HG02610 (cell line): Measurements from ENCODE around the gene SEC16A.

Source experiments
- ATAC-seq: cut with Tn5 transposase; IDR thresholded peaks from one replicate; pipeline ENCODE4 v1.9.1; 2021; ENCODE audit warnings: mild to moderate bottlenecking, moderate library complexity; ENCODE audit not compliant: unreplicated experiment

SEC16A gene

DNA sequence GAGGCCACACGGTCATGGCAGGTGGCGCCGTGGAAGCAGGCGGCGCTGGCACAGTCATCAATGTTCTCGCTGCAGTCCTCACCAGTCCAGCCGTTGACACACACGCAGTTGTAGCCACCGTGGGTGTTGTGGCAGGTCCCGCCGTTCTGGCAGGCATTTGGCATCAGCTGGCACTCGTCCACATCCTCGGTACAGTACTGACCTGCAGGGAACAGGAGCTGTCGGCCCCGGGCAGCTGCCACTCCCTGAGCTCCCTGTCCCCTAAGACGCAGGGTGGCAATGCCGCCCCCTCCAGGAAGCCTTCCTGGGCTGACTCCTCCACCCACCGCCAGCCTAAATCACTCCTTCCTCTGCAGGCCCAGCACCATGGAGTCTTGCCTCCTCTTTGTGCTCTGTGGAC, 35.8 kb upstream of the SEC16A start:
- no peak for ATAC-seq

DNA sequence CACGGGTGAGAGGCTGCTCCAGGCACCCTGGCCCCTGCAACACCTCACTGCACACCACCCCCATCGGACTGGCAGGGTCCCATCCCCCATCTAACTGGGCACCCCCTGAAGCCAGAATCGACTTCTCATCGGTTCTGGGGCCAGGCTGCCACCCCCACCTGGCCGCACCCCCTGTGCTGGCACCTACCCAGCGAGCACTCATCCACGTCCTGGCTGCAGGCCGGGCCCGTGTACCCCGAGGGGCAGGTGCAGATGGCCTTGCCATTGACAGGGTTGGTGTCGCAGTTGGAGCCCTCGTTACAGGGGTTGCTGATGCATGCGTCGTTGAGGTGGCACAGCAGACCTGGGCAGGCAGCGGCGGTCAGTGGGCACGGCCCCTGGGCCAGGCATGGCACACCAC, 35.1 kb upstream of the SEC16A start:
- no peak for ATAC-seq

DNA sequence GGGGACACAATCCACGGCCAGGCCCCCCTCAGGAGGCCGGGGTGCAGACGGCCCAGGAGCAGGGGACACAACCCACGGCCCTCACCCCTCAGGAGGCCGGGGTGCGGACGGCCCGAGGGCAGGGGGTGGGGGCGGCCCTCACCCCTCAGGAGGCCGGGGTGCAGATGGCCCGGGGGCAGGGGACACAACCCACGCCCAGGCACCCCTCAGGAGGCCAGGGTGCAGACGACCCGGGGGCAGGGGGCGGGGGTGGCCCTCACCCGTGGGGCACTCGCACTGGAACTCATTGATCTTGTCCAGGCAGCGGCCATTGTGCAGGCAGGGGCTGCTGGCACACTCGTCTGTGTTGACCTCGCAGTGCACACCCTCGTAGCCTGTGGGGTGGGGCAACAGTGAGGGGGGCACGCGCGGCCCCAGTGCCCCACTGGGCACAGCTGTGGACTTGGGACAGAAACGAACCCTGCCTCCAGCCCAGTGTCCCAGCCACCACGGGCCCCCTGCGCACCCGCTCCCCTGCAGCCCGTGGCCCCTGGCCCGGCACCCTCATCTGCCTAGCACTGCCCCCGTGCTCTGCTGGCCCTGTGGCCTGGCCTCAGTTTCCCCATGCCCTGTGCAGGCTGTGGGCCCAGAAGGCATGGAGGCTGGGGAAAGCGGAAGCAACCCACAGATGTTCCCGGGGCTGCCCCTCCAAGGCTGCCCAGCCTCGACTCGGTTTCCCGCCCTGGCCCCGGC, 34.3 kb upstream of the SEC16A start:
- ATAC-seq: no peak

GRCh38 chr9:136516191-136516654, 33.4 kb upstream of the SEC16A start:
- ATAC-seq: no peak

- ATAC-seq: no peak
These were observed 32.4 kb upstream of the SEC16A start for GRCh38 chr9:136515276-136515675.

DNA sequence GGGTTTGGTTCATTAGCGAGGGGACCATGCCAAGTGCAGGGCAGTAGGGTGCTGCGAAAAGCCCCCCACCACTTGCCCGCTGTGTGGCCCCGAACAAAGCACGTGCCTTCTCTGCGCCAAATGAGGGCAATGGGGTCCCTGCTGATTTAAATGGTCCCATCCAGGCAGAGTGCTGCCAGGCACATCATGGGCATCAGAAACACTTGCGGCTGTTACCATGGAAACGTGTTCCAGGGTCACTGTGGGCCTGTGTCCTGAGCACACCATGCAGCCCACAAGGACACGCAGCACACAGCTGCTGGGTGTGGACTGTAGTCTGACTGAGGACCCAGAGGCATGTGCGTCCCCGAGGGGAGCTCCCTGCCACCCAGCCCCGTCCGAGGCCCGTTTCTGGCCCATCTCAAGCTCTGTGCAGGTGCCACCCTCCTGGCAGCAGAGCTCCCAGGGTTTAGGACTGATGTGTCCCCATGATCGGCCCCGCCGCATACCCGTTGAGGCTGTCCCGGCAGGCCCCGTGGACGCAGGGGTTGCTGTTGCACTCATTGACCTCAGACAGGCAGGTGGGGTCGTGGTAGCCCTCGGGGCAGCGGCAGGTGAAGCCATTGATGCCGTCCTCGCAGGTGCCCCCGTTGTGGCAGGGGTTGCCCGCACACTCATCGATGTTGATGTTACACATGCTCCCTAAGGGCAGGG, 31.3 kb upstream of the SEC16A start:
- no peak for ATAC-seq

- ATAC-seq: no peak
These were observed 30.4 kb upstream of the SEC16A start for GRCh38 chr9:136513191-136513590.

DNA sequence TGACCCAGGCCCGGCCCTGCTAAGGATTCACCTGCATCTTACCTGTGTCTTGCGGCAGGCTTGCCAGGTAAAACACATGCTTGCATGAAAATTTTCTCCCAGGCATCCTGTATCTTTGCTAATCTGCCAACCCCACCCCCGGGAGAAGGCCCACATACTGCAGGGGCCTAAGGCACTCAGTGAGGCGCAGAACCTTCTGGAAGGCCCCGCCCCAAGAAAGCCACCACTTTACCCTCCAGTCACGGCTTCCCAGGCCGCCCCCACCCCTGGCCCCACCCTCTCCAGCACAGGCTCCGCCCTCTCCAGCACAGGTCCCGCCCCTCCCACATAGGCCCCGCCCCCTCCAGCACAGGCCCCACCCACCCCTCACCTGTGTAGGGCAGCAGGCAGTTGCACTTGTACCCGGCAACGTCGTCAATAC, 29.8 kb upstream of the SEC16A start:
- no peak for ATAC-seq

DNA sequence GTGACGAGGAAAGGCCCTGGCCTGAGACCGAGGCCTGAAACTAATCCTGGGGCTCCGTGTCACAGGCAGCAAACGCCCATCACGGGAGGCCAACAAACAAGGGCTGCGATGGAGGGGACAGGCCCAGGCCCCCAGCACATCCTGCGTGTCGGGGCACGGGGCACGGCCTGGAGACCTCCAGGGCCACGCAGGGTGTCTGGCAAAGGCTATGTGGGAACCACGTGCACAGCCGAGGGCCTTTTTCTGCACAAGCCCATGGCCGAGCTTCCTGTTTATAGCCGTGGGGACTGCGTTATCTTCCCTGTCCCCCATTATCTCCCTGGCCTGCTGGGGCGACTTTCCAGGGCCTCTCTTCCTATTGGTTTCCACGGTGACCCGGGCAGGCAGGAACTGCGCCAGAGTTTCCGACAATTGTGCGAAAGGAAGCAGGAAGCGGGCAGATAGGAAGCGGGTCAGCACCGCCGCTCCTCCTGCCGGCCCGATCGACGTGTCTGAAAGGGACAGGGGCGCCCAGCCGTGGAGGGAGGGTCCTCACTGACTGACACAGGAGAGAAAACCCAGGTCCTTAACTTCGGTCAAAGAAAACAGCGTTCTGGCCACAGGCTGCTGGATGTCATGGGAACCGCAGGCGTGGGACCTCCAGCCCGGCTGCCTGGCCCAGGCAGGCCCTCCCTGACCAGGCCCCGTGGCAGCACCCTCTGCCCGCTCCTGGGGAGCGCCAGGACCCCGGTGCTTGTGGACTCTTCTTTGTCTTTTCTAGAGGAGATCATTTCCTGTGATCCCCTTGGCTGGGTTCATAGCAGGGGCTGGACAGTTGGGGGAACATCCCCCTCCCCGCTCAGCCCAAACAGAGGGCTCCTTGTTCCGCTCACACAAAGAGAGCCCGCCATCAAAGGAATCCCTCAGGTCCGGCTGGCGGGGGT, 29.1 kb upstream of the SEC16A start:
- ATAC-seq: no peak

- ATAC-seq: no peak
These were observed 28.4 kb upstream of the SEC16A start for GRCh38 chr9:136511144-136511669.

GRCh38 chr9:136510561-136510960, 27.7 kb upstream of the SEC16A start:
- ATAC-seq: no peak

DNA sequence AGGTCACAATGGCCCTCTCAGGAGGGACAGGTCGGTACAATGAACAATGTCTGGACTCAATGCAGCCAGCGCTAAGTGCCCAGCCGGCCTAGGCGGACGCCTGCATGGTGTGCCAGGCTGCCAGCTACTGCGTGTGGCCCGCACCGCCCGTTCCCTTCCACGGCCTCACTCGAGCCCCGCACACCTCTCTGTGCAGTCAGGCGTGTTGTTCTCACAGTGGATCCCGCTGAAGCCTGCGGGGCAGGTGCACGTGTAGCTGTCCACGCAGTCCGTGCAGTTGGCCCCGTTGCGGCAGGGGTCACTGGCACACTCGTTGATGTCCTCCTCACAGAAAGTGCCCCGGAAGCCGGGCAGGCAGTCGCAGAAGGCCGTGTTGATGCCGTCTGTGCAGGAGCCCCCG, 26.7 kb upstream of the SEC16A start:
- ATAC-seq: no peak

GRCh38 chr9:136508729-136509500, 26.1 kb upstream of the SEC16A start:
- no peak for ATAC-seq

DNA sequence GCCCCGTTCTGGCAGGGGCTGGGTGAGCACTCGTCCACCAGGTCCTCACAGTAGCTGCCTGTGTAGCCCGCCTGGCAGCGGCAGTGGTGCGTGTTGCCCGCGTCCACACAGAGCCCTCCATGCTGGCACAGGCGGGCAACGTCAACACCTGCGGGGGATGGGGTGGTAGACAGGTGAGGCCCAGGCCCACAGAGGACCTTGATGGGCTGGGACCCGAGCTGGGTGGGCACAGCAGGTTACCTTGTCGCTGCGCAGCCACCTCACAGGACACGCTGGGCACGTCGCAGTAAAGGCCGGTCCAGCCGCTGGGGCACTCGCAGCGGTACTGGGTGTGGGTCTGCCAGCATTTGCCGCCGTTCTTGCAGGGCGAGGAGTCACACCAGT, 25.1 kb upstream of the SEC16A start:
- ATAC-seq: no peak

- ATAC-seq: no peak
These were observed 24.6 kb upstream of the SEC16A start for GRCh38 chr9:136507221-136507991.

- ATAC-seq: no peak
These were observed 23.6 kb upstream of the SEC16A start for GRCh38 chr9:136506425-136506824.

GRCh38 chr9:136505406-136506403, 22.9 kb upstream of the SEC16A start:
- no peak for ATAC-seq

DNA sequence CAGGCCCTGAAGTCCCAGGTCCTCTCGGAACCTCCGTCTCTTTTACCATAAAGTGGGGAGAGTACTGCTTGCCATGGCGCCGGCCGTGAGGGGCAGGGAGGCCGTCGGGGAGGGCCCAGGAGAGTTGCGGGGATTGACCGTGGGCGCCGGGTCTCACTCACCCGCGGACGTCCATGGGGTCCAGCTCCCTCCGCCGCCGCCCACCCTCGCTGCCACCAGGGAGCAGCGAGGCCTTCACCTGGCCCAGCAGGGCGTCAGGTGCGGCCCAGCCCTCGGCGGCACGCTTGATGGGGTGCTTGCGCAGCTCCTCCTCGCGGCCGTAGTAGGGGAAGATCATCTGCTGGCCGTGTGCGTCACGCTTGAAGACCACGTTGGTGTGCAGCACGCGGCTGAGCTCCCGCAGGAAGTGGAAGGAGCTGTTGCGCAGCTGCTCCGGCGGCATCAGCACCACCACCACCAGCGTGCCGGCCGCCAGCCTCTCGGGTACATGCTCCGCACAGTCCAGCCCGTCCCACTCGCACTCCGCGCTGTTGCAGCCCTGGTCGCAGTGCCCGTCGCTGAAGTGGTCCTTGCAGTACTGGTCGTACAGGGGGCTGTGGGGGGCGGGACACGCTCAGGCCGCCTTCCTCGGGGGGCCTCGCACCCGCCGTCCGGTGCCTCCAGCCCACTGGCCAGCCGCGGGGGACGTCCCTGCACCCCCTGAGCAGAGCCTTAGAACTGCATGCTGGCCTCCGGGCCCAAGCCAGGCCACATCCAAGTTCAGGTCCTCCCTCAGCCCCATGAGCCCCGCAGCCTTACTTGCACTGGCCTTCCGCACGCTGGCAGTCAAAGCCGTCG, 21.9 kb upstream of the SEC16A start:
- ATAC-seq: no peak
